Measurements from ENCODE around the gene PILRA.

DNA sequence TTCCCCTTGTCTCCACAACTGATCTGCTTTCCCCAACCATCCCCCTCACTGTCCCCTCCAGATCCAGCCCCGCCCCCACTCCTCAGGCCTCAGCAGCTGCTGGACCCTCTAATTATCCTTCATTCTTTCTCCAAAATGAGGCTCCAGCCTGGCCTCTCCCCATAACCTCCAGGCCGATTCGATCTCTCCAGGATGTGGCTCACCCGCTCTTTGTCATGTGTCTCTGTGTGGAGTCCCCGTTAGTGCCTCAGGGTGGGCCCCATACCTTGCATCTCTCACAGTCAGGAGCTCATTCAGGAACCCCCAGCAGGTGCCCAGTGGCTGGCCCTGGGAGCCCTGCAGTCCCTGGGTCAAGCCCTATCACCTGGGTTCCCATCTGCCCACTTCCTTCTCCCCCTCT lies 1.3 kb downstream of the PILRA start:
- TF ChIP-seq, protein P1, sequence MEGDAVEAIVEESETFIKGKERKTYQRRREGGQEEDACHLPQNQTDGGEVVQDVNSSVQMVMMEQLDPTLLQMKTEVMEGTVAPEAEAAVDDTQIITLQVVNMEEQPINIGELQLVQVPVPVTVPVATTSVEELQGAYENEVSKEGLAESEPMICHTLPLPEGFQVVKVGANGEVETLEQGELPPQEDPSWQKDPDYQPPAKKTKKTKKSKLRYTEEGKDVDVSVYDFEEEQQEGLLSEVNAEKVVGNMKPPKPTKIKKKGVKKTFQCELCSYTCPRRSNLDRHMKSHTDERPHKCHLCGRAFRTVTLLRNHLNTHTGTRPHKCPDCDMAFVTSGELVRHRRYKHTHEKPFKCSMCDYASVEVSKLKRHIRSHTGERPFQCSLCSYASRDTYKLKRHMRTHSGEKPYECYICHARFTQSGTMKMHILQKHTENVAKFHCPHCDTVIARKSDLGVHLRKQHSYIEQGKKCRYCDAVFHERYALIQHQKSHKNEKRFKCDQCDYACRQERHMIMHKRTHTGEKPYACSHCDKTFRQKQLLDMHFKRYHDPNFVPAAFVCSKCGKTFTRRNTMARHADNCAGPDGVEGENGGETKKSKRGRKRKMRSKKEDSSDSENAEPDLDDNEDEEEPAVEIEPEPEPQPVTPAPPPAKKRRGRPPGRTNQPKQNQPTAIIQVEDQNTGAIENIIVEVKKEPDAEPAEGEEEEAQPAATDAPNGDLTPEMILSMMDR (IDR thresholded peaks at IDR 0.05): no peak
- TF ChIP-seq POLR2AphosphoS5 (IDR thresholded peaks at IDR 0.05): no peak
- TF ChIP-seq EP300 (IDR thresholded peaks at IDR 0.05): no peak

All from stomach (tissue), 4 donors.